Neural cell (in vitro differentiated cells): ENCODE data around the gene GRM4. TPM values are rescaled to one million over a fixed set of nuclear protein-coding genes. Genes with fewer than 3 reads are reported as not detected.

ENCODE experiments used
- H2AFZ ChIP-seq: fragments of 200-600, 300-800 bp; sonication (generic), shearing (Covaris generic); 2 replicates; pipeline ENCODE4 v1.6.0; 2014; ENCODE audit warnings: low read depth, mild to moderate bottlenecking, antibody characterized with exemption, low read length, moderate library complexity
- H3F3A ChIP-seq: fragments of 200-600 bp; shearing (Covaris generic); 2 replicates; pipeline ENCODE4 v1.6.1; 2016; ENCODE audit warnings: mild to moderate bottlenecking, moderate library complexity, mixed read lengths, antibody characterized with exemption, low read length; ENCODE audit not compliant: insufficient read depth, poor library complexity, severe bottlenecking
- H3K27ac ChIP-seq: fragments of 200-600, 300-800 bp; sonication (generic), shearing (Covaris generic); 2 replicates; pipeline ENCODE4 v1.5.1; 2014; ENCODE audit warnings: mild to moderate bottlenecking, low read length, moderate library complexity
- H3K27me3 ChIP-seq: fragments of 300-800, 200-600 bp; sonication (generic), shearing (Covaris generic); 2 replicates; pipeline ENCODE4 v1.6.0; 2014; ENCODE audit warnings: mild to moderate bottlenecking, low read depth, low read length, moderate library complexity; ENCODE audit not compliant: insufficient read depth
- H3K36me3 ChIP-seq: fragments of 300-800, 200-600 bp; sonication (generic), shearing (Covaris generic); 2 replicates; pipeline ENCODE4 v1.5.1; 2014; ENCODE audit warnings: mild to moderate bottlenecking, antibody characterized with exemption, low read length, moderate library complexity; ENCODE audit not compliant: insufficient read depth
- H3K4me2 ChIP-seq: fragments of 300-800, 200-600 bp; sonication (generic), shearing (Covaris generic); 2 replicates; pipeline ENCODE4 v1.6.0; 2014; ENCODE audit warnings: mild to moderate bottlenecking, low read length
- H3K4me3 ChIP-seq: fragments of 300-800, 200-600 bp; sonication (generic), shearing (Covaris generic); 2 replicates; pipeline ENCODE4 v1.5.1; 2014; ENCODE audit warnings: mild to moderate bottlenecking, low read length, moderate library complexity
- H3K79me2 ChIP-seq: fragments of 200-600 bp; shearing (Covaris generic); replicated peaks from 2 replicates; pipeline ENCODE4 v1.6.0; 2014; ENCODE audit warnings: mild to moderate bottlenecking, low read length, moderate library complexity; ENCODE audit not compliant: insufficient read depth
- H3K9ac ChIP-seq: fragments of 300-800, 200-600 bp; sonication (generic), shearing (Covaris generic); 2 replicates; pipeline ENCODE4 v1.6.1; 2016; ENCODE audit warnings: mild to moderate bottlenecking, low read length, mixed read lengths
- H3K9me2 ChIP-seq: fragments of 200-600 bp; shearing (Covaris generic); 2 replicates; pipeline ENCODE4 v1.6.1; 2016; ENCODE audit warnings: mild to moderate bottlenecking, low read length, mixed read lengths; ENCODE audit not compliant: insufficient read depth
- H3K9me3 ChIP-seq: fragments of 200-600, 300-800 bp; sonication (generic), shearing (Covaris generic); 2 replicates; pipeline ENCODE4 v1.6.1; 2016; ENCODE audit warnings: mild to moderate bottlenecking, mixed run types, low read length, moderate library complexity, mixed read lengths
- H4K20me1 ChIP-seq: fragments of 200-600 bp; shearing (Covaris generic); 2 replicates; pipeline ENCODE4 v1.6.1; 2016; ENCODE audit warnings: mild to moderate bottlenecking, mixed run types; ENCODE audit not compliant: insufficient read depth
- EP300 ChIP-seq: fragments of 450-650 bp; conservative IDR thresholded peaks from 2 replicates; pipeline ENCODE4 v1.6.1; 2014; ENCODE audit warnings: antibody characterized with exemption, mild to moderate bottlenecking, moderate library complexity; ENCODE audit not compliant: poor library complexity, severe bottlenecking
- EZH2 ChIP-seq: fragments of 200-600, 300-800 bp; shearing (Covaris generic), sonication (generic); IDR thresholded peaks from 2 replicates; pipeline ENCODE4 v1.6.1; 2014; ENCODE audit warnings: antibody characterized with exemption, low read length, borderline replicate concordance, mild to moderate bottlenecking; ENCODE audit not compliant: insufficient read depth, poor library complexity, severe bottlenecking
- MXI1 ChIP-seq: fragments of 450-650 bp; conservative IDR thresholded peaks from 2 replicates; pipeline ENCODE4 v1.6.1; 2014; ENCODE audit warnings: antibody characterized with exemption, mild to moderate bottlenecking; ENCODE audit not compliant: poor library complexity, severe bottlenecking
- POLR2AphosphoS5 ChIP-seq: IDR thresholded peaks from 2 replicates; pipeline ENCODE4 v1.6.1; 2012
- RAD21 ChIP-seq: fragments of 450-650 bp; conservative IDR thresholded peaks from 2 replicates; pipeline ENCODE4 v1.6.1; 2014; ENCODE audit warnings: antibody characterized with exemption, mild to moderate bottlenecking, moderate library complexity
- SMC3 ChIP-seq: fragments of 450-650 bp; conservative IDR thresholded peaks from 2 replicates; pipeline ENCODE4 v1.6.1; 2014; ENCODE audit warnings: antibody characterized with exemption, mild to moderate bottlenecking, moderate library complexity; ENCODE audit not compliant: poor library complexity
- TAF1 ChIP-seq: IDR thresholded peaks from 2 replicates; pipeline ENCODE4 v1.6.1; 2012; ENCODE audit warnings: low read depth
- polyA plus RNA-seq: library from polyadenylated mRNA; depleted of rRNA; stranded (reverse); fragments of >200 nt; gene quantifications from 2 replicates; pipeline ENCODE4 v1.2.3, GENCODE V29; 2014
- TF ChIP-seq, protein P1 (sequence below): fragments of 450-650 bp; IDR thresholded peaks from 2 replicates; pipeline ENCODE4 v1.5.1; 2014; ENCODE audit warnings: antibody characterized with exemption, mild to moderate bottlenecking, moderate library complexity; ENCODE audit not compliant: poor library complexity, severe bottlenecking
- TF ChIP-seq, protein P2 (sequence below): IDR thresholded peaks from 2 replicates; pipeline ENCODE4 v1.6.1; 2012; ENCODE audit warnings: borderline replicate concordance

The GRM4 gene
- polyA plus RNA-seq, 1 donor from 2014 or later: 2.1 TPM

DNA sequence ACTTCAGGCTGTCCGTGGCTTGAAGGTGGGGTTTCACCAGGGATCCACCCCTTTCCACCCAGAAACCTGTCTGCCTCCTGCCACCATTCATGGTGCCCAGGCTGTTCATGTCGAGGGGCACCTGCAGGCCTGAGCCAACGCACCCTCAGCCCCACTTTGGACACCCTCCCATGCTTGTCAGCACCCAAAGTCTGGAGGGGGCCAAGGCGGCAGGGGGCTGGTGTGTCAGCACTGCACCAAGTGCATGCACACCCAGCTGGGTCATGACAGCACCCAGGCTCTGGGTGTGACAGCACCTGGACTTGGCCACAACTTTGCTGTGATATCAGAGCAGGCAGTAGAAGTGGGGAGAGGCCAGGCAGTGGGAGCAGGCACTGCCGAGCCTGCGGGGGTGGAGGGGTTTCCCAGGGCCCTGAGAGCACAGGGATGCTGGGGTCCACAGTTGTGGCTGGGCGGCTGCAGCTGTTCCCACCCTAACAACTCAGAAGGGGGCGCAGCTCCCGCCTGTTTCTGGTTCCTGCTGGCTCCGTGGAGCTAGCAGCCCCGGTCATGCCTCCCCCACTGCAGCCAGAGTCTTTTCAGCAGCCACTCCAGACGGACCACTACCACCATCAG is 33.3 kb upstream of the GRM4 start:
- H3K36me3 ChIP-seq: no peaks in the 10 kb centered on the region
- TF ChIP-seq TAF1 (no peak), SMC3 (no peak), EZH2 (no peak), POLR2AphosphoS5 (no peak), RAD21 (no peak), EP300 (no peak)
- H3K9ac ChIP-seq: no peak overlapping the region
- H3F3A ChIP-seq: no peaks in the 10 kb centered on the region
- H3K4me3 ChIP-seq: no peak overlapping the region
- H3K27me3 ChIP-seq: no peaks in the 10 kb centered on the region
- no peaks in the 10 kb centered on the region for H3K9me3 ChIP-seq
- no peak overlapping the region for H3K27ac ChIP-seq
- no peak overlapping the region for H3K4me2 ChIP-seq
- H2AFZ ChIP-seq: no peak overlapping the region
- no peaks in the 10 kb centered on the region for H4K20me1 ChIP-seq
- H3K9me2 ChIP-seq: no peaks in the 10 kb centered on the region
- H3K79me2 ChIP-seq: no peaks in the 10 kb centered on the region

DNA sequence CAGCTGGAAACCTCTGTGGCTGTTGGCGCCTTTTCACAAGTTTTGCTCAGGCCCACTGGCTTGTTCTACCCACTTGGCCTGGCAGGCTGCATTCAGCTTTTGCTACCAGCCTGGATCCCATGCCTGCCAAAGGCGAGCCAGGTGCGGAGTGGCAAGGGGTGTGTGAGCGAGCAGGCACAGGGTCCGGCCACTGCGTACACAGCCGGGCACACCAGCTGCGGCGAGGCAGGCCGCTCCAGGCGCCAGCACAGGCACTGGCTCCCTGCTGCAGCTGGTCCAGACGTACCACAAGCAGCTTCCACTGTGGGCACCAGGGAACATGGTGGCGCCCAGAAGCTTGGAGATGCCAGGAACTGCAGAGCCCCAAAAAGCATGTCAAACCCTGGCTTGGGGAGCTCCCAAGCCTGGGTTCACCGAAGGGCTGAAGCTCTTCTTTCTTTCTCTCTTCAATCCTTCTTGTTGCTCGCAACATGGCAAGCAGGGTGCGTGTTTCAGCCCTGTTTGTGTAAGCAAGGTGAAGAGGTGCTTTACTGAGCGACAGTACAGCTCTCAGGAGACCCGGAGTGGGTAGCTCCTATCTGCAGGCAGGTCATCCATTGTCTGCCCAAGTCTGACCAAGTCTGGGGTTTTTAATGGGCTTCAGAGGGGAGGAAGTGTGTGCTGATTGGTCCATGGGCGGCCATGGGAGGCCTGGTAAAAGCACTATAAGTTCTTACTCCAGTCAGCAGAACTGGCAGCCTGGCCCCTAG is 32.6 kb upstream of the GRM4 start:
- no peak for TF ChIP-seq EP300
- TF ChIP-seq MXI1: no peak
- no peak for TF ChIP-seq EZH2
- no peak for TF ChIP-seq POLR2AphosphoS5
- no peak for TF ChIP-seq SMC3
- TF ChIP-seq RAD21: no peak
- TF ChIP-seq, protein P1, sequence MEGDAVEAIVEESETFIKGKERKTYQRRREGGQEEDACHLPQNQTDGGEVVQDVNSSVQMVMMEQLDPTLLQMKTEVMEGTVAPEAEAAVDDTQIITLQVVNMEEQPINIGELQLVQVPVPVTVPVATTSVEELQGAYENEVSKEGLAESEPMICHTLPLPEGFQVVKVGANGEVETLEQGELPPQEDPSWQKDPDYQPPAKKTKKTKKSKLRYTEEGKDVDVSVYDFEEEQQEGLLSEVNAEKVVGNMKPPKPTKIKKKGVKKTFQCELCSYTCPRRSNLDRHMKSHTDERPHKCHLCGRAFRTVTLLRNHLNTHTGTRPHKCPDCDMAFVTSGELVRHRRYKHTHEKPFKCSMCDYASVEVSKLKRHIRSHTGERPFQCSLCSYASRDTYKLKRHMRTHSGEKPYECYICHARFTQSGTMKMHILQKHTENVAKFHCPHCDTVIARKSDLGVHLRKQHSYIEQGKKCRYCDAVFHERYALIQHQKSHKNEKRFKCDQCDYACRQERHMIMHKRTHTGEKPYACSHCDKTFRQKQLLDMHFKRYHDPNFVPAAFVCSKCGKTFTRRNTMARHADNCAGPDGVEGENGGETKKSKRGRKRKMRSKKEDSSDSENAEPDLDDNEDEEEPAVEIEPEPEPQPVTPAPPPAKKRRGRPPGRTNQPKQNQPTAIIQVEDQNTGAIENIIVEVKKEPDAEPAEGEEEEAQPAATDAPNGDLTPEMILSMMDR: no peak
- TF ChIP-seq, protein P2, sequence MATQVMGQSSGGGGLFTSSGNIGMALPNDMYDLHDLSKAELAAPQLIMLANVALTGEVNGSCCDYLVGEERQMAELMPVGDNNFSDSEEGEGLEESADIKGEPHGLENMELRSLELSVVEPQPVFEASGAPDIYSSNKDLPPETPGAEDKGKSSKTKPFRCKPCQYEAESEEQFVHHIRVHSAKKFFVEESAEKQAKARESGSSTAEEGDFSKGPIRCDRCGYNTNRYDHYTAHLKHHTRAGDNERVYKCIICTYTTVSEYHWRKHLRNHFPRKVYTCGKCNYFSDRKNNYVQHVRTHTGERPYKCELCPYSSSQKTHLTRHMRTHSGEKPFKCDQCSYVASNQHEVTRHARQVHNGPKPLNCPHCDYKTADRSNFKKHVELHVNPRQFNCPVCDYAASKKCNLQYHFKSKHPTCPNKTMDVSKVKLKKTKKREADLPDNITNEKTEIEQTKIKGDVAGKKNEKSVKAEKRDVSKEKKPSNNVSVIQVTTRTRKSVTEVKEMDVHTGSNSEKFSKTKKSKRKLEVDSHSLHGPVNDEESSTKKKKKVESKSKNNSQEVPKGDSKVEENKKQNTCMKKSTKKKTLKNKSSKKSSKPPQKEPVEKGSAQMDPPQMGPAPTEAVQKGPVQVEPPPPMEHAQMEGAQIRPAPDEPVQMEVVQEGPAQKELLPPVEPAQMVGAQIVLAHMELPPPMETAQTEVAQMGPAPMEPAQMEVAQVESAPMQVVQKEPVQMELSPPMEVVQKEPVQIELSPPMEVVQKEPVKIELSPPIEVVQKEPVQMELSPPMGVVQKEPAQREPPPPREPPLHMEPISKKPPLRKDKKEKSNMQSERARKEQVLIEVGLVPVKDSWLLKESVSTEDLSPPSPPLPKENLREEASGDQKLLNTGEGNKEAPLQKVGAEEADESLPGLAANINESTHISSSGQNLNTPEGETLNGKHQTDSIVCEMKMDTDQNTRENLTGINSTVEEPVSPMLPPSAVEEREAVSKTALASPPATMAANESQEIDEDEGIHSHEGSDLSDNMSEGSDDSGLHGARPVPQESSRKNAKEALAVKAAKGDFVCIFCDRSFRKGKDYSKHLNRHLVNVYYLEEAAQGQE: no peak
- no peak for TF ChIP-seq TAF1
- Histone ChIP-seq H2AFZ (no peak overlapping the region), H3K9me2 (no peaks in the 10 kb centered on the region), H3K27me3 (no peaks in the 10 kb centered on the region), H3K4me3 (no peak overlapping the region), H3K9me3 (no peaks in the 10 kb centered on the region), H3K27ac (no peak overlapping the region), H3K79me2 (no peaks in the 10 kb centered on the region), H3K4me2 (no peak overlapping the region), H3F3A (no peaks in the 10 kb centered on the region), H4K20me1 (no peaks in the 10 kb centered on the region), H3K9ac (no peak overlapping the region), H3K36me3 (no peaks in the 10 kb centered on the region)
